HEK293 (cell line): Measurements from ENCODE around the gene ADAMTS19.

Experiments
- CTCF ChIA-PET: fragments of 350-600 bp; formaldehyde crosslinking; extraction: SDS; loops from one replicate; lab custom pipeline; 2021; ENCODE audit warnings: antibody characterized with exemption; lab: Yijun Ruan, JAX
- POLR2A ChIA-PET: fragments of 300-600 bp; formaldehyde crosslinking; extraction: SDS; loops from one replicate; lab custom pipeline; 2020; ENCODE audit warnings: antibody characterized with exemption, inconsistent platforms; lab: Yijun Ruan, JAX
- H3K27ac ChIP-seq: fragments of 200-500 bp; sonication (Bioruptor generic); 2 replicates; pipeline ENCODE4 v1.5.1; 2014; ENCODE audit warnings: low read depth, low read length, control low read depth, inconsistent platforms; ENCODE audit errors: extremely low read depth
- H3K36me3 ChIP-seq, 2 experiments: fragments of 200-500 bp in 1 of 2; sonication (Bioruptor generic) in 1 of 2; 1 replicate in 1 of 2; 2 replicates in 1 of 2; pipeline ENCODE4 v1.5.1; 2014 to 2017; ENCODE audit warnings: inconsistent platforms in 2 of 2, low read length in 2 of 2; ENCODE audit not compliant: control insufficient read depth in 2 of 2, insufficient read depth in 1 of 2
- H3K4me1 ChIP-seq: fragments of 200-500 bp; sonication (Bioruptor generic); 2 replicates; pipeline ENCODE4 v1.5.1; 2014; ENCODE audit warnings: mild to moderate bottlenecking, low read length, inconsistent platforms; ENCODE audit not compliant: control insufficient read depth, insufficient read depth
- H3K4me3 ChIP-seq: 2 replicates; pipeline ENCODE4 v1.5.1; 2011; ENCODE audit warnings: low read depth, mild to moderate bottlenecking, control low read depth, low read length, moderate library complexity
- H3K9me3 ChIP-seq: fragments of 200-500 bp; sonication (Bioruptor generic); 2 replicates; pipeline ENCODE4 v1.5.1; 2014; ENCODE audit warnings: low read depth, low read length, inconsistent platforms; ENCODE audit not compliant: control insufficient read depth, insufficient read depth
- KLF8 ChIP-seq: fragments of 450-650 bp; formaldehyde crosslinking; IDR thresholded peaks from 2 replicates; pipeline ENCODE4 v1.5.1; 2016; ENCODE audit warnings: missing biosample characterization, missing genetic modification characterization
- OVOL3 ChIP-seq: fragments of 450-650 bp; formaldehyde crosslinking; IDR thresholded peaks from 2 replicates; pipeline ENCODE4 v1.5.1; 2016; ENCODE audit warnings: missing biosample characterization, missing genetic modification characterization
- SP3 ChIP-seq: fragments of 450-650 bp; formaldehyde crosslinking; IDR thresholded peaks from 2 replicates; pipeline ENCODE4 v1.5.1; 2016; ENCODE audit warnings: missing biosample characterization, missing genetic modification characterization
- ZBTB1 ChIP-seq: fragments of 450-650 bp; formaldehyde crosslinking; IDR thresholded peaks from 2 replicates; pipeline ENCODE4 v1.5.1; 2016; ENCODE audit warnings: missing biosample characterization, missing genetic modification characterization
- ZBTB49 ChIP-seq: fragments of 450-650 bp; formaldehyde crosslinking; IDR thresholded peaks from 2 replicates; pipeline ENCODE4 v1.5.1; 2016; ENCODE audit warnings: missing biosample characterization, missing genetic modification characterization, low read depth
- ZBTB8A ChIP-seq: fragments of 450-650 bp; formaldehyde crosslinking; IDR thresholded peaks from 2 replicates; pipeline ENCODE4 v1.5.1; 2016; ENCODE audit warnings: missing biosample characterization, missing genetic modification characterization
- ZFP69B ChIP-seq: fragments of 450-650 bp; formaldehyde crosslinking; IDR thresholded peaks from 2 replicates; pipeline ENCODE4 v1.5.1; 2016; ENCODE audit warnings: missing biosample characterization, missing genetic modification characterization
- ZNF114 ChIP-seq: fragments of 450-650 bp; formaldehyde crosslinking; IDR thresholded peaks from 2 replicates; pipeline ENCODE4 v1.5.0; 2017; ENCODE audit warnings: missing biosample characterization, missing genetic modification characterization
- ZNF132 ChIP-seq: fragments of 450-650 bp; formaldehyde crosslinking; IDR thresholded peaks from 2 replicates; pipeline ENCODE4 v1.5.1; 2017; ENCODE audit warnings: missing biosample characterization, missing genetic modification characterization, borderline replicate concordance
- ZNF157 ChIP-seq: fragments of 450-650 bp; formaldehyde crosslinking; IDR thresholded peaks from 2 replicates; pipeline ENCODE4 v1.5.1; 2016; ENCODE audit warnings: missing biosample characterization, missing genetic modification characterization
- ZNF221 ChIP-seq: fragments of 450-650 bp; formaldehyde crosslinking; IDR thresholded peaks from 2 replicates; pipeline ENCODE4 v1.5.1; 2017; ENCODE audit warnings: missing biosample characterization, missing genetic modification characterization, borderline replicate concordance
- ZNF248 ChIP-seq: fragments of 450-650 bp; formaldehyde crosslinking; IDR thresholded peaks from 2 replicates; pipeline ENCODE4 v1.5.1; 2017; ENCODE audit warnings: missing biosample characterization, missing genetic modification characterization
- ZNF26 ChIP-seq: fragments of 450-650 bp; formaldehyde crosslinking; IDR thresholded peaks from 2 replicates; pipeline ENCODE4 v1.5.1; 2016; ENCODE audit warnings: missing biosample characterization, missing genetic modification characterization
- ZNF394 ChIP-seq: fragments of 450-650 bp; formaldehyde crosslinking; IDR thresholded peaks from 2 replicates; pipeline ENCODE4 v1.5.1; 2016; ENCODE audit warnings: missing biosample characterization, missing genetic modification characterization, mild to moderate bottlenecking, moderate library complexity, borderline replicate concordance
- ZNF530 ChIP-seq: fragments of 450-650 bp; formaldehyde crosslinking; IDR thresholded peaks from 2 replicates; pipeline ENCODE4 v1.5.1; 2016; ENCODE audit warnings: low read depth, missing biosample characterization, missing genetic modification characterization
- ZNF544 ChIP-seq: fragments of 450-650 bp; formaldehyde crosslinking; IDR thresholded peaks from 2 replicates; pipeline ENCODE4 v1.5.0; 2017; ENCODE audit warnings: missing biosample characterization, missing genetic modification characterization
- ZNF555 ChIP-seq: fragments of 450-650 bp; formaldehyde crosslinking; conservative IDR thresholded peaks from 2 replicates; pipeline ENCODE4 v1.5.1; 2017; ENCODE audit warnings: missing biosample characterization, mild to moderate bottlenecking, missing genetic modification characterization, inconsistent platforms
- ZNF580 ChIP-seq: fragments of 450-650 bp; formaldehyde crosslinking; IDR thresholded peaks from 2 replicates; pipeline ENCODE4 v1.5.1; 2016; ENCODE audit warnings: missing biosample characterization, missing genetic modification characterization
- ZNF660 ChIP-seq: fragments of 450-650 bp; IDR thresholded peaks from 2 replicates; pipeline ENCODE4 v1.5.1; 2018; ENCODE audit warnings: missing biosample characterization, mild to moderate bottlenecking, missing genetic modification characterization
- ZNF677 ChIP-seq: fragments of 450-650 bp; IDR thresholded peaks from 2 replicates; pipeline ENCODE4 v1.5.0; 2018; ENCODE audit warnings: missing biosample characterization, mild to moderate bottlenecking, missing genetic modification characterization, moderate library complexity
- ZNF747 ChIP-seq: fragments of 450-650 bp; formaldehyde crosslinking; IDR thresholded peaks from 2 replicates; pipeline ENCODE4 v1.5.1; 2016; ENCODE audit warnings: missing biosample characterization, missing genetic modification characterization
- ZNF843 ChIP-seq: fragments of 450-650 bp; formaldehyde crosslinking; IDR thresholded peaks from 2 replicates; pipeline ENCODE4 v1.5.1; 2016; ENCODE audit warnings: missing biosample characterization, missing genetic modification characterization
- ZSCAN30 ChIP-seq: fragments of 450-650 bp; IDR thresholded peaks from 2 replicates; pipeline ENCODE4 v1.5.1; 2018; ENCODE audit warnings: missing biosample characterization, mild to moderate bottlenecking, missing genetic modification characterization, moderate library complexity
- TF ChIP-seq, protein P1 (sequence below): fragments of 450-650 bp; formaldehyde crosslinking; IDR thresholded peaks from 2 replicates; pipeline ENCODE4 v1.5.1; 2017; ENCODE audit warnings: missing biosample characterization, missing genetic modification characterization
- TF ChIP-seq, protein P2 (sequence below): fragments of 450-650 bp; formaldehyde crosslinking; IDR thresholded peaks from 2 replicates; pipeline ENCODE4 v1.5.1; 2016; ENCODE audit warnings: missing biosample characterization, missing genetic modification characterization
- TF ChIP-seq, protein P3 (sequence below): fragments of 450-650 bp; formaldehyde crosslinking; IDR thresholded peaks from 2 replicates; pipeline ENCODE4 v1.5.1; 2016; ENCODE audit warnings: missing biosample characterization, missing genetic modification characterization

Gene ADAMTS19

GRCh38 chr5:129743541-129744187 lies 283.6 kb downstream of the ADAMTS19 start:
- H3K4me1 ChIP-seq: no peaks in the 10 kb centered on the region
- ChIA-PET POLR2A (no interaction called here), CTCF (interaction anchor here (0.6 to 0.9 kb wide), 2 partner anchors 24 to 188 kb away, joined by 3 to 4 read pairs; no protein-coding TSS in a partner anchor)
- no peaks in the 10 kb centered on the region for H3K9me3 ChIP-seq
- H3K27ac ChIP-seq: no peak overlapping the region
- H3K36me3 ChIP-seq: no peaks in the 10 kb centered on the region
- TF ChIP-seq ZNF660 (tag by site-specific recombination) (no peak), ZNF394 (tag by site-specific recombination) (no peak), ZBTB49 (tag by site-specific recombination) (no peak), ZNF26 (tag by site-specific recombination) (no peak), ZBTB1 (no peak), SP3 (tag by site-specific recombination) (no peak), ZNF843 (tag by site-specific recombination) (no peak), ZNF530 (no peak), ZNF132 (no peak), ZFP69B (tag by site-specific recombination) (no peak), OVOL3 (no peak), ZNF544 (tag by site-specific recombination) (no peak), ZNF555 (no peak), KLF8 (no peak), ZSCAN30 (tag by site-specific recombination) (no peak), ZNF580 (tag by site-specific recombination) (no peak), ZNF747 (tag by site-specific recombination) (no peak)
- TF ChIP-seq, protein P1, sequence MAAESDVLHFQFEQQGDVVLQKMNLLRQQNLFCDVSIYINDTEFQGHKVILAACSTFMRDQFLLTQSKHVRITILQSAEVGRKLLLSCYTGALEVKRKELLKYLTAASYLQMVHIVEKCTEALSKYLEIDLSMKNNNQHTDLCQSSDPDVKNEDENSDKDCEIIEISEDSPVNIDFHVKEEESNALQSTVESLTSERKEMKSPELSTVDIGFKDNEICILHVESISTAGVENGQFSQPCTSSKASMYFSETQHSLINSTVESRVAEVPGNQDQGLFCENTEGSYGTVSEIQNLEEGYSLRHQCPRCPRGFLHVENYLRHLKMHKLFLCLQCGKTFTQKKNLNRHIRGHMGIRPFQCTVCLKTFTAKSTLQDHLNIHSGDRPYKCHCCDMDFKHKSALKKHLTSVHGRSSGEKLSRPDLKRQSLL: no peak
- H3K4me3 ChIP-seq: no peak overlapping the region

DNA sequence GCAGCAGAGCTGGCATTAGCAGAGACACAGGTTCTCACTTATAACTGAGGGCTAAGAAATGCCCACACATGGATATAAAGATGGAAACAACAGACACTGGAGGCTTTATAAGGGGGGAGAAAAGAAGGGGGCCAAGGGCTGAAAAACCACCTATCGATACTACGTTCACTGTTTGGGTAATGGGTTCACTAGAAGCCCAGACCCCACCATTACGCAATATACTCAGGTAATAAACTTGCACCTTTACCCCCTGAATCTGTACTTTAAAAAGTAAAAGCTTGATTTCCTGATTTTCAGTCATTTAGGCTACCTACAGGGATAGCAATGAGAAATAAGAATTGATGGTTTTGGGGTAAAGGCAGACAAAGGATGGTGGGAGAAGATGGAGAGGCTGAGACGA lies 285.9 kb downstream of the ADAMTS19 start:
- CTCF ChIA-PET: interaction anchor here (0.8 kb wide), 1 partner anchor 106 kb away, joined by 5 read pairs; no protein-coding TSS in a partner anchor
- Histone ChIP-seq H3K9me3 (no peaks in the 10 kb centered on the region), H3K4me3 (no peak overlapping the region), H3K27ac (no peak overlapping the region), H3K36me3 (no peaks in the 10 kb centered on the region), H3K4me1 (no peaks in the 10 kb centered on the region)
- POLR2A ChIA-PET: no interaction called here
- no peak for TF ChIP-seq ZNF221
- no peak for TF ChIP-seq ZNF248
- no peak for TF ChIP-seq ZNF114
- TF ChIP-seq ZNF677 (tag by site-specific recombination): no peak
- TF ChIP-seq ZNF157: no peak
- TF ChIP-seq, protein P2, sequence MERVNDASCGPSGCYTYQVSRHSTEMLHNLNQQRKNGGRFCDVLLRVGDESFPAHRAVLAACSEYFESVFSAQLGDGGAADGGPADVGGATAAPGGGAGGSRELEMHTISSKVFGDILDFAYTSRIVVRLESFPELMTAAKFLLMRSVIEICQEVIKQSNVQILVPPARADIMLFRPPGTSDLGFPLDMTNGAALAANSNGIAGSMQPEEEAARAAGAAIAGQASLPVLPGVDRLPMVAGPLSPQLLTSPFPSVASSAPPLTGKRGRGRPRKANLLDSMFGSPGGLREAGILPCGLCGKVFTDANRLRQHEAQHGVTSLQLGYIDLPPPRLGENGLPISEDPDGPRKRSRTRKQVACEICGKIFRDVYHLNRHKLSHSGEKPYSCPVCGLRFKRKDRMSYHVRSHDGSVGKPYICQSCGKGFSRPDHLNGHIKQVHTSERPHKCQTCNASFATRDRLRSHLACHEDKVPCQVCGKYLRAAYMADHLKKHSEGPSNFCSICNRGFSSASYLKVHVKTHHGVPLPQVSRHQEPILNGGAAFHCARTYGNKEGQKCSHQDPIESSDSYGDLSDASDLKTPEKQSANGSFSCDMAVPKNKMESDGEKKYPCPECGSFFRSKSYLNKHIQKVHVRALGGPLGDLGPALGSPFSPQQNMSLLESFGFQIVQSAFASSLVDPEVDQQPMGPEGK (tag by site-specific recombination): no peak
- TF ChIP-seq, protein P3, sequence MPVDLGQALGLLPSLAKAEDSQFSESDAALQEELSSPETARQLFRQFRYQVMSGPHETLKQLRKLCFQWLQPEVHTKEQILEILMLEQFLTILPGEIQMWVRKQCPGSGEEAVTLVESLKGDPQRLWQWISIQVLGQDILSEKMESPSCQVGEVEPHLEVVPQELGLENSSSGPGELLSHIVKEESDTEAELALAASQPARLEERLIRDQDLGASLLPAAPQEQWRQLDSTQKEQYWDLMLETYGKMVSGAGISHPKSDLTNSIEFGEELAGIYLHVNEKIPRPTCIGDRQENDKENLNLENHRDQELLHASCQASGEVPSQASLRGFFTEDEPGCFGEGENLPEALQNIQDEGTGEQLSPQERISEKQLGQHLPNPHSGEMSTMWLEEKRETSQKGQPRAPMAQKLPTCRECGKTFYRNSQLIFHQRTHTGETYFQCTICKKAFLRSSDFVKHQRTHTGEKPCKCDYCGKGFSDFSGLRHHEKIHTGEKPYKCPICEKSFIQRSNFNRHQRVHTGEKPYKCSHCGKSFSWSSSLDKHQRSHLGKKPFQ (tag by site-specific recombination): no peak
- TF ChIP-seq ZBTB8A (tag by site-specific recombination): no peak
